Bronchial smooth muscle cell (primary cell): ENCODE results near the gene NRG3. TPM values are rescaled to one million over a fixed set of nuclear protein-coding genes. Genes with fewer than 3 reads are reported as not detected.

Source experiments
- total RNA-seq: library from RNA; depleted of rRNA; stranded (reverse); fragments of >200 nt; gene quantifications from 2 replicates; pipeline ENCODE4 v1.2.1, GENCODE V29; 2014

The NRG3 gene
- total RNA-seq = not detected in 2 replicates

DNA sequence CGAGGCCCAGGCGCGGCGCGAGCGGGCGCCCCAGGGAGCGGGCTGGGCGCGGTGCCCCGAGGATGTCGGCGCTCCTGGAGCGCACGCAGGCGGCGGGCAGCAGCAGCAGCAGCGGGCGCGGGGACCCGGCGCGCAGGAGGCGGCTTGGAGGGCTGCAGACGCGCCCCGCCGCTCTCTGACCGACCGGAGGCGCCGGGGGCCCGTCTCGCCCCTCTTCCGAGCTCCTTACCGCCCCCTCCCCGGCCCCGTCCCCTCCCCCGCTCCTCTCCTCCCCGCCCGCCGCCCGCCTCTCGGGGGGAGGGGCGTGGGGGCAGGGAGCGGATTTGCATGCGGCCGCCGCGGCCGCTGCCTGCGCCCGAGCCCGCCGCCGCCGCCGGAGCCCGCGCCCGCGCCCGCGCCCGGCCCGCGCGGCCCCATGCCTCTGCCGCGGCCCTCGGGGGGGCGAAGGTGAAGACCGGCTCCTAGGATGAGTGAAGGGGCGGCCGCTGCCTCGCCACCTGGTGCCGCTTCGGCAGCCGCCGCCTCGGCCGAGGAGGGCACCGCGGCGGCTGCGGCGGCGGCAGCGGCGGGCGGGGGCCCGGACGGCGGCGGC is at the start of gene NRG3:
TSS of gene NRG3 (plus strand) at position 320 of the 592 bp plus-strand sequence.

